Body of pancreas (tissue), 4 donors: ENCODE measurements around the gene ZBTB8A.

Experiments used
- CTCF ChIP-seq, 7 experiments: fragments of 450-650 bp in 4 of 7; fragments of 200-600 bp in 3 of 7; sonication (generic) in 3 of 7; IDR thresholded peaks; one replicate each; pipeline ENCODE4 v1.5.1; 2016 to 2019; ENCODE audit warnings: antibody characterized with exemption in 7 of 7
- POLR2A ChIP-seq, 3 donors: fragments of 450-650 bp; IDR thresholded peaks; one replicate each; pipeline ENCODE4 v1.6.1; 2016; ENCODE audit warnings: antibody characterized with exemption in 3 of 3, mild to moderate bottlenecking in 2 of 3

- TF ChIP-seq POLR2A (IDR thresholded peaks at IDR 0.05) (no peak), CTCF (IDR thresholded peaks at IDR 0.05) (no peak)
These were observed 44.4 kb upstream of the ZBTB8A start for GRCh38 chr1:32494711-32495337.
